Measurements from ENCODE around the gene DOCK6. TPM values are rescaled to one million over a fixed set of nuclear protein-coding genes. Genes with fewer than 3 reads are reported as not detected.

Gene DOCK6
- polyA plus RNA-seq, 3 donors = 49.6 to 69.8 (median 67.7) TPM

Other genes starting within 250 kb of the DOCK6 start
- gene LDLR, start 173.1 kb downstream of the DOCK6 start, polyA plus RNA-seq (ENCODE audit: insufficient read length in 3 of 3) = 10 to 100 TPM; 23.1 to 37.2 (median 31.6) TPM
- 10 to 100 TPM; 15.4 to 20.5 (median 19.9) TPM for gene SPC24, start 106.7 kb downstream of the DOCK6 start, polyA plus RNA-seq (ENCODE audit: insufficient read length in 3 of 3)
- gene KANK2, start 65.0 kb downstream of the DOCK6 start, polyA plus RNA-seq (ENCODE audit: insufficient read length in 3 of 3) = 100 to 1,000 TPM; 117 to 125 (median 124) TPM
- gene ANGPTL8, start 22.9 kb downstream of the DOCK6 start, polyA plus RNA-seq (ENCODE audit: insufficient read length in 3 of 3) = under 1 TPM; 0.19 to 0.96 (median 0.74) TPM
- not detected for gene TSPAN16, start 33.6 kb upstream of the DOCK6 start, polyA plus RNA-seq (ENCODE audit: insufficient read length in 3 of 3)
- gene RAB3D, start 77.1 kb upstream of the DOCK6 start, polyA plus RNA-seq (ENCODE audit: insufficient read length in 3 of 3) = 10 to 100 TPM; 16.8 to 18.1 (median 17.3) TPM
- 100 to 1,000 TPM; 144 to 158 (median 156) TPM for gene TMEM205, start 83.7 kb upstream of the DOCK6 start, polyA plus RNA-seq (ENCODE audit: insufficient read length in 3 of 3)
- 10 to 100 TPM; 25.6 to 38.3 (median 33.2) TPM for gene CCDC159, start 84.0 kb upstream of the DOCK6 start, polyA plus RNA-seq (ENCODE audit: insufficient read length in 3 of 3)
- gene PLPPR2, start 92.9 kb upstream of the DOCK6 start, polyA plus RNA-seq (ENCODE audit: insufficient read length in 3 of 3) = 10 to 100 TPM; 13.6 to 16.0 (median 15.9) TPM
- 1 to 10 TPM; 3.8 to 4.1 (median 3.8) TPM for gene SWSAP1, start 112.1 kb upstream of the DOCK6 start, polyA plus RNA-seq (ENCODE audit: insufficient read length in 3 of 3)
- 10 to 100 TPM; 23.7 to 39.3 (median 36.7) TPM for gene EPOR, start 121.8 kb upstream of the DOCK6 start, polyA plus RNA-seq (ENCODE audit: insufficient read length in 3 of 3)
- 100 to 1,000 TPM in 2 of 3 donors, 10 to 100 TPM in 1; 67.6 to 137 (median 119) TPM for gene RGL3, start 156.8 kb upstream of the DOCK6 start, polyA plus RNA-seq (ENCODE audit: insufficient read length in 3 of 3)
- gene ODAD3, start 172.6 kb upstream of the DOCK6 start, polyA plus RNA-seq (ENCODE audit: insufficient read length in 3 of 3) = 1 to 10 TPM; 2.0 to 2.3 (median 2.1) TPM
- 100 to 1,000 TPM; 325 to 395 (median 363) TPM for gene PRKCSH, start 173.1 kb upstream of the DOCK6 start, polyA plus RNA-seq (ENCODE audit: insufficient read length in 3 of 3)
- gene ELAVL3, start 218.5 kb upstream of the DOCK6 start, polyA plus RNA-seq (ENCODE audit: insufficient read length in 3 of 3) = under 1 TPM; 0.12 to 0.47 (median 0.34) TPM
- gene ZNF653, start 243.3 kb upstream of the DOCK6 start, polyA plus RNA-seq (ENCODE audit: insufficient read length in 3 of 3) = 10 to 100 TPM; 10.4 to 11.2 (median 11.0) TPM

Measured in renal pelvis (tissue), 3 donors.